NCI-H146 treated with DMSO at 0.1 percent for 48 hours (cell line): ENCODE data around the gene FIGN.

ENCODE experiments used
- DNase-seq: peaks from one replicate; lab custom pipeline; 2025; ENCODE audit not compliant: unreplicated experiment; lab: John Stamatoyannopoulos, UW

FIGN gene

DNA sequence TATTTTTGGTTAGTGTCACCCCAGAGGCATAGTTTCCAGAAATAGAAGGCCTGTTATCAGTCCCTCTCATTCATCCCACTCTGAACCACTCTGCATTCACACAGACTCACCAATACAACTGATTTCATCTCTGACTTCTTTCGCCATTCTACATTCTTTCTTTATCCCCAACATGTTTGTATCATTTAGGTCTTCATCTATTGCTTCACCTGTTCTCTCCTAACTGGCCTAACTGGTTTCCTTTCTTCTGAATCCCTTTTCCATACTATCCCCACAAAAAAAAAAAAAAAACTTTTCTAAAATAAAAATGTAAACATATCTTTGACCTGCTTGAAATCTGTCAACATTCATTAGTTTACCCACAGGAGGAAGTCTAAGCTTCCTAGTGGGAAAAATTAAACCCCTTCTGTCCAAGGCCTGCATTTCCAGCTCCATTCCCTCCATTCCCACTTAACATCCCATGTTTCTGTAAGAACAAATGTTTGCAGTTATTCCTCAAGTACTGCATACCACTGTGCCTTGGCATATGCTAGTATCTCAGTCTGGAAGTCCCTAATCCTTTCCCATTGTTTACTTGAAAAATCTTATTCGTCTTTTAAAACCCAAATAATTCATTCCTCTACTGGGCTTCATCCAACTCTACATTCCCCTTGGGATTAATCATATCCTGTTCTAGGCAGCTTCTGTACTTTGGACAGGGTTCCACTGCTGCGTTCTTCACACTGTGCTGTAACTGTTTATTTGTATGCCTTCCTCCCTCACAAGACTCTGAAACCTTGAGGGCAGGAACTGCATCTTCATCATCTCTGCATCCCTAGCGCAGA, 68.5 kb downstream of the FIGN start:
- DNase-seq: no peak

DNA sequence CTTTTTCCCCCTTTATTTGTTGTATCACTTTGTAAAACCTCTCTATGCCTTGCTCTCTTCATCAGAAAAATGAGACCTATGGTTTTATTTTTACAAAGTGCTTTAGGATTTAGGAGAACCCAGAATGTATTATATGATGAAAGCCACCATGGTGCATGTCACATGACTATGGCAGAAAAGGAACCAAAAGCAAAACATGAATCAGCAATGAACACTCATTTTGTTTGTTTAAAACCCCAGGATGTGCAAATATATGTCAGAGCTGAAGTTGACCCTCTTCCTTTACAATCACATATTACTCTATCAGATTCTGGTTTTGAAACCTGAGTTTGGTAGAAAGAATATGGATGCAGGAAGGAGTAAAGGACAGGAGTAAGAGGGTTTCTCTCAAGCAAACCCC, 70.0 kb downstream of the FIGN start:
- DNase-seq: no peak

DNA sequence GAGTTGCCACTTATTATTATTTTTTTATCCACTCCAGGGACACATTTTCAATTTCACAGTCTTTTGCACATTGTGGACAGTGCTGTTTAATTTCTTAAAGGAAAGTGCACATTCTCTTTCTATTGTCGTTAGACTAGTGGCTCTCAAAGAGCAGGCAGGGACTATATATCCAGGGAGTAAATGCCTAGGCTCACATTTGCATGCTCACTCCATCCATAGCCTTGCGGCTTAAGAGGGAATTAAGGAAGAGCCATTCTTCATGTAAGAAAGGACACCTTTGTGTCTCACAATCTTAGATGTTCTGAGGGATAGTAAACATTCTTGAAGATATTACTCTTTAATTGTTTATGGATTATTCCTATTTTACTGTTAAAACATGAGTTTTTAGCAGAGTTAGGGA, 70.8 kb downstream of the FIGN start:
- DNase-seq: no peak

DNA sequence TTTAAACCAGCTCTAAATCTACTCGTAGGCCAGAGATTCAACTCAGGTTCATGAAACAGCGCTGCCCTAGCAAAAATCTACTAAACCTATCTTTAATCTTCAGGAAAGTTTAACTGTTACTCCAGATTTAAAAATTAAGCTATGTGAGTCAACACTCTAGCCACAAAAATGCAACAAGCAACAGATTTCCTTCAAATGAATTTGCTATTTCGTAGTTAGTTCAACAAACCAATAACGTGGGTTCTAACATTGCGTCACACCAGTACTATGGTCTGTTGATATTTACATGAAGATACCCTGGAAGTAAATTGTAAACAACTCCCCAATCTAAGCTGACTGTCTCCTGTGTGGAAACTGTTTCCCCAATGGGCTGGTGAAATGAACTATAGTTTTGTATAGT, 71.2 kb downstream of the FIGN start:
- no peak for DNase-seq

DNA sequence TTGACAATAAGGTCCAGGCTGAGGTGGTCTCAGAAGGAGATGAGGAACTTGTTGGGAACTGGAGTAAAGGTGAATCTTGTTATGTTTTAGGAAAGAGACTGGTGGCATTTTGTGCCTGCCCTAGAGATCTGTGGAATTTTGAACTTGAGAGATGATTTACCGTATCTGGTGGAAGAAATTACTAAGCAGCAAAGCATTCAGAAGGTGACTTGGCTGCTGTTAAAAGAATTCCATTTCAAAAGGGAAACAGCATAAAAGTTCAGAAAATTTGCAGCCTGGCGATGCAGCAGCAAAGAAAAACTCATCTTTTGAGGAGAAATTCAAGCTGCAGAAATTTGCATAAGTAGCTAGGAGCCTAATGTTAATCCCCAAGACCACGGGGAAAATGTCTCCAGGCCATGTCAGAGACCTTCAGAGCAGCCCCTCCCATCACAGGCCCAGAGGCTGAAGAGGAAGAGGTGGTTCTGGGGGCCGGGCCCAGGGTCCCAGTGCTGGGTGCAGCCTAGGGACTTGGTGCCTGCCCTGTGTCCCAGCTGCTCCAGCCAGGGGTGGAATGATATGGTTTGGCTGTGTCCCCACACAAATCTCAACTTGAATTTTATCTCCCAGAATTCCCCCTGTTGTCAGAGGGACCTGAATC, 73.5 kb downstream of the FIGN start:
- DNase-seq: no peak

DNA sequence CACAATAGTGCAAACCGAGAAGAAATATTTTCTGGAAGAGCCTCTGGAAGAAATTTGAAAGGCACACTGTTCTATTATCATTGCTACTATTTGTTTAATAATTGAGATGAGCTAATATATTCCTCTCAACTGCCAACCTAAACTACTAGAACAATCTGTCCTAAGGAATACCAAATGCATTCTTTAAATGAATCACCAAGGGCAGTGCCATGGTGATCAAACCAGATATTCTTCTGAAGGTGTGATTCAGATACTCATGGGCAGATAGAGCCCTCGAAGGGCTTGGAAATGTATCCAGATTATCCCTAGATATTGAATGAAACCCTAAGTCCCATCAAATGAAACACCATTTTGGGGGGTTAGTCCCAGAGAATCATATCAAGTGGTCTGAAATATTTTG, 76.6 kb downstream of the FIGN start:
- no peak for DNase-seq

DNA sequence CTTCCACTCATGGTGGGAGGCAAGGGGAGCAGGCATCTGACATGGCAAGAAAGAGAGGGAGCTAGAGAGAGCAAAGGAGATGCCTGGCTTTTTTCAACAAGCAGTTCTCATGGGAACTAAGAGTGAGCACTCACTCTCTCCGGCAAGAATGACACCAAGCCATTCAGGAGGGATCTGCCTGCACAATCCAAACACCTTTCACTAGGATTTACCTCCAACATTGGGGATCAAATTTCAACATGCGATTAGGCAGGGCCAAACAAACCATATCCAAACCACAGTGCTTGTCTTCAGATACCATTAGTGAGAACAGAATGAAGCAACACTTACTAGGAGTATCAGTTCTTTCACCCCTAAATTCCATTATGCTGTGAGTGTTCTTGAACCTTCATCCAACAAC, 77.3 kb downstream of the FIGN start:
- no peak for DNase-seq

DNA sequence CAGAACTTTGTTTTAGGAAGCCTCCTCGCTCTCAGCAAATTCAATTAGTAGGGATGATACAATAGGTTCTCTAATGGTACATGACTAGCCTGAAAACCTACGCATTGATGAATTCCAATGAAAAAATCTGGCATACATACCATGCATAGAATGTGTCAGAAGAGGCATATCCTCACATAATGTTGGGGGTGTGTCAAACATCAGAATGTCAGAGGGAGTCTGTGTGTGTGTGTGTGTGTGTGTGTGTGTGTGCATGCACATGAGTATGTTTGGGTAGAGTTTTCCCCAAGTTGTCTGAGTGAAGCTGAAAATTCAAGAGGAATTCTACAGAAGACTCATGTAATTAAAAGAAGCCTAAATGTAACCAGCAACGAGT, 78.5 kb downstream of the FIGN start:
- DNase-seq: no peak

DNA sequence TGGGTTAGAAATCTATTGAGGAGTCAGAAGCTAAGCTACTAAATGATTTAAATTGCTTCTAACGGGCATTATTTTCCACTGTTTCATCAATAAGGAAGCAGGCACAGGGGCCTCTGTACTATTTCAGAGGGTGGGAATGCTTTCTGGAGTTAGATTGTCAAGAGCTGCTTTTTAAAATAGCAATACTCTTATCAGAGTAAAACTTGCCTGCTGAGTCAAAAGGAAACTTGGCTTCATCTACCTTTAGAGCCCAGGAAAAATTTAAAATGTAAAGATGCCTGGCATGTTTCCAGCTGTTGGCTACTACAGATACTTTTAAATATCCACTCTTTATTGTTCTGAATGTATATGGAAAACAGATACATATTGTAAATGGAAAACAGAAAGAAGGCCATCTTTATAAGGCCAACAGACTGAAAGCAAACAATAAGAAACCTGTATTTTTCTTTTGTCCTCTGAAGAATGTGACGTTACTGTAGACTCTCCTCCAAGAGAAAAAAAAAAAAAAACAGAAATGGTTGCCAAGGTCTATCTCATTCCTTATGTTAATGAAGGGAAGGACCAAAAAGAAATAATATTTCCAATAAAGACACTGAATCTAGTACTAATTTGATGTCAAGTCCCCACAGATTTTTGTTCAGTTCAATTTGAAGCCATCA, 79.1 kb downstream of the FIGN start:
- DNase-seq: no peak

DNA sequence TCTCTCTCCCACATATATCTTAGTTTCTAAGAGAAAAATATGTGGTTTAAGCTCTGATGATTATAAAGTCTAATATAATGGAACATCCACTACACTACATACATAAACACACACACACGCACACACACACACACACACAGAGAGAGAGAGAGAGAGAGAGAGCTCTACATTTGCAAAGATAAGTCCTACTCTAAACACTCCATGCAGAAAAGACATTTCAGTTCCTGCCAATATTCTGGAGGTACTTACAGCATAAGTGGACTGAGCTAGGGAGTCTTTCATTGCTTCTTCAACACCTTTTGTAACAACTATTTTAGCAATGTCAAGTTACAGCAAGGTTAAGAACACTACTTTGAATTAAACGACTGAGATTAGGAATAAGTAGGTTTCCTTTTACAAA, 80.1 kb downstream of the FIGN start:
- DNase-seq: no peak

DNA sequence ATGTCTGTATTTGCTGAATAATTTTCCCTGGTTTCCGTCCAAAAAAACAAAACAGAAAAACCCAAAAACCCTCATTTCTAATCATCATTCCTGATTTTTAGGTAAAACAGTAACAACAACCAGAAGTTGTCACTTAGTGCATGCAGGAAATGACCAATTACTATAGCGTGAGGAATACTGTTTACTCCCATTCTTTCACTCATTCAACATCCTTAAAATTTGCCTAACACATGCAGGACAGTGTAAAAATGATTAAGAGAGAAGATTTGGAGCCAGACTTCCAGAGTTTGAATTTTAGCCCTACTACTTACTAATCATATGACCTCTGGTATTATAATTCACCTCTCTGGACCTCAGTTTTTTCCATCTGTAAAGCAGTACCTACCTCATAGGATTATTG, 83.1 kb downstream of the FIGN start:
- DNase-seq: no peak

DNA sequence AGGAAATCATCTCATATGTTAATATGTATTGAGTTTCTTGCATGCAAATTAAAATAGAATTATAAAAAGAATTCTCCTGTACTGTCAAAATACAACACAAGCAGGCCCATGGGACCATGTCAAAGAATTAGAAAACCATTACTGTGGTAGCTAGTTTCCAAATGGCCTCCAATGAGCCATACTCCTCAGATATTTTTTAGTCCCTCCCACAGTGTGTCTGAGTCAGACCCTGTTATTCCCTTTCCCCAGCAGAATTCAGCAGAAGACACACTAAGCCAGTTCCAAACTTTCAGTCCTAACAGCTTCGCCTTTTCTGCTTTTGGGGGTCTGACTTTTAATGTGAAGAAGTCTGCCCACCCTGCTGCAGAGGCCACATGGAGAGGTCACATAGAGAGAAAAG, 86.7 kb downstream of the FIGN start:
- no peak for DNase-seq

DNA sequence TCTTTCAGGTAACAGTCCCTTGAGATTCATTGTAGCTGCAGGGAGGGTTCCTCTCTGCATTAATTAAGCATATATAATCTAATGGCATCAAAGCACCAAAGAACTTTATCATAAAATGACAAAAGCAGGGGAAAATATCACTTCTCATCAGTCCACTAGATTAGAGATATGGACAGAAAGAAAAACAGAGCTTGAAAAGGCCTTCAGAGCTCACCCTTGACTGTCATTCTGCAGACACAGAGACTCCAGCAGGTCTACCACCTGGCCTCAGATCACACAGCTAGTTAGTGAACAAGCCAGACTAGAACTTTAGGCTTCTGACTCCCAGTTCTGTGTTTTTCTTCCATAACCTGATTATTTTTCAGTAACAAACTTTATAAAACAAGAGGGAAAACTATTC, 88.5 kb downstream of the FIGN start:
- DNase-seq: no peak

DNA sequence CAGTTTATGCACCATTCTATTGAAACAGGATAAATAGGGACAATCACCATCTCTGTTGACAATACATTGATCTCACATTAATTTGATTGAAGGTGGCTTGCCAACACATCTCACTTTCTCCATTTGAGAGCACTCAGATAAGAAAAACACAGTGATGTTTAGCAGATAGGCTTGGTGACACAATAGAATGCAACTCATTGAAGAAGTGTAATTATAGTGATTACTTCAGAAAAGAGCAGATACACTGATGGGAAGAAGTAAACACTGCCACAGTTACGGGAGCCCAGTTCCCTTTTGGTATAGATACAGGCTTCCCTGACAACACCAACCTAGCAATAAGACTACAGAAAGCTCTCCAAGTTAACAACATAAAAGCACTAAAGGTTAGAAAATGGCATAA, 89.1 kb downstream of the FIGN start:
- DNase-seq: no peak

DNA sequence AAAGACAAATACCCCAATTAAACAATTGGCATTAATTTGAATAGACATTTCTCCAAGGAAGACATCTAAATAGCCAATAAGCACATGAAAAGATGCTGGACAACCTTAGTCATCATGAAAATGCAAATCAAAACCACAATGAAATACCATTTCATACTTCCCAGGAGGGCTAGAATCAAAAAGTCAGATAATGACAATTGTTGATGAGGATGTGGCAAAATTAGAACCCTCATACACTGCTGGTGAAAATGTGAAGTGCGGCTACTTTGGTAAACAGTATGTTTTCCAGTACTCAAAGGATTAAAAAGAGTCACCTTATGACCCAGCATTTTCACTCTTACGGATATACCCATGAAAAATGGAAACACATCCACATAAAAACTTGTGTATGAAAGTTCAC, 91.6 kb downstream of the FIGN start:
- DNase-seq: no peak

DNA sequence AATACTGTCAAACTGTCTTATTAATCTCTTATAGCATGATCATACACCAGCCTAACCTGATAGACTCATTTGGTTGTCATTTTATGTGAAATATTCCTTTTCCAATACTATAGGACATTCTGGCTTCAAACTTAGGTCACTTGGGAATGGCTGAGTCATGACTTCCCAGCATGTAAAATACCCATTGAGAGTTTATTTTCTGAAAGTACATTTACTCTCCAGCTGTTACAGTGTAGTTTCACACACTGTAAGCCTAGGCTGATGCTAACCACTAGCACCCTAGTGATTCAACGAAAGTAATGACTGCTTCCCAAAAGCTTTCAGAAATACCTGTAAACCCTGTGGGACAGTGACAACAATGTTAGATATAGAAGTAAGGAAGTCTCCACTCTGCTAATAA, 93.8 kb downstream of the FIGN start:
- no peak for DNase-seq

DNA sequence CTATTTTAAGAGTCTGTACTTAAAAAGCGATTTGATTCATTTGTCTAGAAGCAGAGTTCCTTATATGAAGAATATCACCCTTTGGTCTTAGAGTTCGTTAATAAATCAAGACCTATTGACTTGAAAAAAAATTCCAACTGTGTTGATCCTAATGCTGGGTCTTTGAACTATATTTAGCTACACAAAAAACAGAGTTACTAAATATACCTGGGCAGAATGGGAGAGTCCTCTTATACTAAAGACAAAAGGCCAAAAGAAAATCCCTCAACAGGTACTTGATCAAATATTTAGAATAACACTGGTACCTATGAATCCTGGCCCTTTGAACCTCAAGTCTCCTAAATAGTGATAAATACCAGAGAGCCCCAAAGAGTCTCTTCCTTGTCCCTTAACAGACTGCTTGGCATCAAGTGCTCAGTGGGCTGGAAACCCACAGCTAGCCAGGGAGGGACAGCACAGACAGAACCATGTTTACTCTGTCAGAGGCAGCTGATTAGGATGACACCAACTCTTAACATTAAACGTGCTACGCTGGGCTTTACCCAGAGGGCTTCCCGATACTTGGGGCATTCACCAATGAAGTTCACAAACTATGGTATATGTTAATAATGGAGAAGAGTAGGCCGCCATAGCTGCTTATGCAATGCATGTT, 95.1 kb downstream of the FIGN start:
- no peak for DNase-seq

DNA sequence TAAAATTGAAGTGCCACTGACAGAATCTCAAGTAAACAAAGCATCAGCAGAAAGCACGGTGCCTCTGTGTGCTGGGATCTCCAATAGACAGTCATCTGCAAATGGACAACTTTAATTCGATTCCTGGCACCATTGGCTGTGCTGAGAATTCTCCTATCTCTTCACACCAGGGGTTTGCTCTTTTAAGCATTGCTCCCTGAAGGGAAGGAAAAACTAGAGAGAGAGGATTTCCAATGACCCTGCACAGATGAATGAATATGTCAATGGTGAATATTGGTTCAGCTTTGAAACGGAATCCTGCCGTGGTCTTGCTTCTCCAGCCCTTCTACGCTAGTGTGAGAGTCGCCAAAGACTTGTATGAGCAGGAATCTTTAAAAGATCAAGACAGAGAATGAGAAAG, 97.9 kb downstream of the FIGN start:
- no peak for DNase-seq

DNA sequence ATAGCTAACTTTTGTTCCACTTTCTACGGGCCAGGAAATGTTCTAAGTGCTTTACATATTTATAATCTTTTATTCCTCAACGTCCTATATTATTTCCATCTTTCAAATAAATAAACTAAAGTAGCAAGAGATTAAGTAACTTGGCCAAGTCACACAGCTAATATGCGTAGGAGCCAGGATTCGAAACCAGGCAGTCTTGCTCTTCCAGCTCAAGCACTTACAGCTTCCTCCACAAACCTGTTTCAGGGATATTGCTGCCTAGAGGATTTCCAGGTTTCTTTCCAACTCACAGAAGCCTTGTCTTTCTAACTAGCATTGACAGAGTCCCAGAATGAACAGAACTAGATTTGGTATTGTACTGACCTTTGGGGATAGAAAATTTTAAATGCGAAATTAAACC, 102.5 kb downstream of the FIGN start:
- no peak for DNase-seq

DNA sequence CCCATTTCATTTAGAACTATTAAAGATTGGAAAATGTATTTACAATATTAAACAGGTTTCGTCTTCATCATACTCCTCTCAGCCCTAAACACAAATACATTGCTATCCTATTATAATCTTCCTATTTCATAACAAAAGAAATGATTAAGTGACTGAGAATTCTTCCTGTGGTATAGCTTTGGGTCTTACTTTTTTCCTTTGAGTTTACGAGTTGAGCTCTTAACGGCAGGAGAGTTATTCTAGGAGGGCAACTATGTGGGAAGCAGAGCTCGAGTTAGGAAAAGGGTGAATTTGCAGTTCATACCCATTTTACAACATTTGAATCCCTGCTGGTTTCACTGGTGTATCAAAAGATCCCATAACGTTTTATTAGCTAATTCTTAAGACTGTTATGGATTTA, 105.0 kb downstream of the FIGN start:
- no peak for DNase-seq

DNA sequence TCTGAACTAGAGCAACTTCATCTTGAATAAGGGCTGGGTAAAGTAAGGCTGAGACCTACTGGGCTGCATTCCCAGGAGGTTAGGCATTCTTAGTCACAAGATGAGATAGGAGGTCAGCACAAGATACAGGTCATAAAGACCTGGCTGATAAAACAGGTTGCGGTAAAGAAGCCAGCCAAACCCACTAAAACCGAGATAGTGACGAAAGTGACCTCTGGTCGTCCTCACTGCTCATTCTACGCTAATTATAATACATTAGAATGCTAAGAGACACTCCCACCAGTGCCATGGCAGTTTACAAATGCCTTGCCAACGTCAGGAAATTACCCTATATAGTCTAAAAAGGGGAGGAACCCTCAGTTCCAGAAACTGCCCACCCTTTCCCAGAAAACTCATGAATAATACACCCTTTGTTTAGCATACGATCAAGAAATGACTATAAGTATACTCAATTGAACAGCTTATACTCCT, 109.1 kb downstream of the FIGN start:
- DNase-seq: no peak

DNA sequence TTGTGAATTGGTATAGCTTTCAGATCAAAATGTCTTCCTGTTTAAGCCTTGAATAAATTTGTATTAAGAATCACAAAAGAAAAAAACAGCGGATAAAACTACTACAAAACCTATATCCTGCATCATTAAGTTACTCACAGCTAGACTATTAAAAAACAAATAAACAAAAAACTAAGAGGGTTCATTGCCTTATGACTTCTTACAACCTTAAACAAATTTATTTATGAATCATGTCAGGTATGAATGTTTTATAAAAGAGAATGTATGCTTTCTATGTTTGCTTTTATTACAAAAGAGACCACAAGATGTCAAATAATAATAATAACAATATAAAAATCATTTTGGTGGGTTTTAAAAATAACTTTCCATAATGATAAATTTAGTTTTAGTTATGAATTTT, 109.6 kb downstream of the FIGN start:
- no peak for DNase-seq
